Testis (tissue), 2 donors: ENCODE data around the gene INF2.

ENCODE experiments used
- POLR2A ChIP-seq: fragments of 450-650 bp; IDR thresholded peaks from one replicate; pipeline ENCODE4 v1.6.1; 2017; ENCODE audit warnings: antibody characterized with exemption, mild to moderate bottlenecking, moderate library complexity
- TF ChIP-seq, protein P1 (sequence below), 3 experiments: fragments of 450-650 bp in 2 of 3; fragments of 200-600 bp in 1 of 3; sonication (generic) in 1 of 3; IDR thresholded peaks; one replicate each; pipeline ENCODE4 v1.5.1; 2016 to 2019; ENCODE audit warnings: antibody characterized with exemption in 3 of 3, mild to moderate bottlenecking in 2 of 3, moderate library complexity in 1 of 3

DNA sequence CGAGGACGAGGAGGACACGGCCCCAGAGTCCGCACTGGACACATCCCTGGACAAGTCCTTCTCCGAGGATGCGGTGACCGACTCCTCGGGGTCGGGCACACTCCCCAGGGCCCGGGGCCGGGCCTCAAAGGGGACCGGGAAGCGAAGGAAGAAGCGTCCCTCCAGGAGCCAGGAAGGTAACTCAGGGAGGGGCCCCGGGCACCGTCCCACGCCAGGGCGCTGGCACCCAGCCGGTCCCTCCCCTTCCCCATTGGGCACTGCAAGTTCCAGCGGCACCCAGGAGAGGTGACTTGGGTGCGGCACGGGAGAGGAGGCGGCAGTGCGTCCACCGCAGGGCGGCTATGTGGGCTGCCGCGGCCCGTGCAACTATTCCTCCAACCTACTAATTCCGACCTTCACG is 25.3 kb downstream of the INF2 start:
- TF ChIP-seq, protein P1, sequence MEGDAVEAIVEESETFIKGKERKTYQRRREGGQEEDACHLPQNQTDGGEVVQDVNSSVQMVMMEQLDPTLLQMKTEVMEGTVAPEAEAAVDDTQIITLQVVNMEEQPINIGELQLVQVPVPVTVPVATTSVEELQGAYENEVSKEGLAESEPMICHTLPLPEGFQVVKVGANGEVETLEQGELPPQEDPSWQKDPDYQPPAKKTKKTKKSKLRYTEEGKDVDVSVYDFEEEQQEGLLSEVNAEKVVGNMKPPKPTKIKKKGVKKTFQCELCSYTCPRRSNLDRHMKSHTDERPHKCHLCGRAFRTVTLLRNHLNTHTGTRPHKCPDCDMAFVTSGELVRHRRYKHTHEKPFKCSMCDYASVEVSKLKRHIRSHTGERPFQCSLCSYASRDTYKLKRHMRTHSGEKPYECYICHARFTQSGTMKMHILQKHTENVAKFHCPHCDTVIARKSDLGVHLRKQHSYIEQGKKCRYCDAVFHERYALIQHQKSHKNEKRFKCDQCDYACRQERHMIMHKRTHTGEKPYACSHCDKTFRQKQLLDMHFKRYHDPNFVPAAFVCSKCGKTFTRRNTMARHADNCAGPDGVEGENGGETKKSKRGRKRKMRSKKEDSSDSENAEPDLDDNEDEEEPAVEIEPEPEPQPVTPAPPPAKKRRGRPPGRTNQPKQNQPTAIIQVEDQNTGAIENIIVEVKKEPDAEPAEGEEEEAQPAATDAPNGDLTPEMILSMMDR (IDR thresholded peaks at IDR 0.05), result no peak
- no peak for TF ChIP-seq POLR2A
